Islet of Langerhans (tissue), 1 donor: ENCODE results near the gene KRCC1.
"Not testable (repeated sequence)": the region's sequence is repeated elsewhere in the genome, so short reads cannot be mapped to it uniquely, and the experiment has no call there.

Experiments
- FAIRE-seq: peaks from one replicate; lab custom pipeline; 2011; peaks lifted over from hg19 to GRCh38; lab: Jason Lieb, UNC

Gene KRCC1

DNA sequence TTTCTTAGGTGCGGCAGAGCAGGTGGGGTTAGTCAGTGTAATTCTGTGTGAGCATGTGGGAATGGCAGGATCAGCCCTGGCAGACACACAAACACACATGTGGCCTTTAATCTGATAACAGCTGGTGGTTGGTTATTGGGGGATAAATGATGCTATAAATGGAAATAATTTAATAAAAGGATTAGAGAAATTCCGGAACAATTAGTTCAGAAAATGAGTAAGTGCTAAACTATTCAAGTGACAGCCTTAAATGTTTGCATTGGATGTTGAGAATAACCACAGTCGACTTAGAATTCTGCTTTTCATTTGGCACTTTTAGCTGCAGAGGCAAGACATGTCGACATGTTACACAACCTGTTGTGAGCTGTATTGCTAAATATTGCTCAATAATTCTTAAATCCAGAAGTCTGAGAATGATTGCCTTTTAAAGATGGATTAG, 19.3 kb upstream of the KRCC1 start:
- no peak for FAIRE-seq

DNA sequence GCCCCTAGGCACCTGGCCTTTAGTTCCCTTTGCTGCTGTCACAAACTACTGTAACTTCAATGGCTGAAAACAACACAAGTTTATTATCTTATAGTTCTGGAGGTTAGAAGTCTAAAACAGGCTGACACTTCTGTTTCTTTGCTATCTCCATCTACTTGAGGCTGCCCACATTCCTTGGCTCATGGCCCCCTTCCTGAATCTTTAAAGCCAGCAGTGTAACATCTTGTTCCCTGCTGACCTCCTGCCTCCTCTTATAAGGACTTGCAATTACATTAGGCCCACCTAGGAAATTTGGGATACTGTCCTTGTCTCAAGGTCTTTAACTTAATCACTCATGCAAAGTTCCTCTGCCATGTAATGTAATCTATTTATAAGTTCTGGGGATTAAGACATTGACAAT, 18.6 kb upstream of the KRCC1 start:
- FAIRE-seq, result no peak

DNA sequence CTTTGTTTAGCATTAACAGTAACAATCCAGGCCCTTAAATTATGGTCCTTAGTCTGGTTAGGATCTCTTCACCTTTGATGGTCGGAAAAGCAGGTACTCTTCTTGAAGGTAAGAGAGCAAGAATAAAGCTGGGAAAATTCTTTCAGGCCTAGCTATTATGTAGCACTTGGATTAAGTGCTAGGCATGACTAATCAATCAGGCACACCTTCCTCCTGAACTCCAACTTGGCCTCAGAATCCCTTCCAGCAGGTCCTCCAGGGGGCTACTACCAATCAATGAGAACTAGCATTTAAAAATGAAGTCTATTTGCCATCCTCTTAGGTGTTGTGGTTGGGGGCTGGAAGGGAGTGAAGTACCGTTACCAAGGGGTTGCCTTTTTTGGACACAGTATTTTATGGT, 15.8 kb upstream of the KRCC1 start:
- no peak for FAIRE-seq

DNA sequence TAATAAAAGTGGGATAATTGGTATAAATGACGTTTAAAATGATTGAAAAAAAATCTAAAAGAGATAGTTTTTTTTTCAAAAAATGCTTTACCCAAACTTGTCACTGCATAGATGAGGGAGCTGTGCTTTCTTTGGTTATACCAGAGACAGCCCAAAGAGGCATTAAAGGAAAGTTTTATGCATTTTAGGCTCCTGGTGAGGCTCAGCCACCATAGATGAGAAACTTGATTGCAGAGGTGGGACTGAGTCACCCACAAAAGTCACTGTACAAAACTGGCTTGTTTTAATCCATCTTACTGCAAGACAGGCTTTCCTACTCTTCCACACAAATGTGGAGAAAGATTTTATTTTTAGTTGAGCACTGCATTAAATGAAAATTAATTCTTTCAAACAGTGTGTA, 14.5 kb upstream of the KRCC1 start:
- no peak for FAIRE-seq

DNA sequence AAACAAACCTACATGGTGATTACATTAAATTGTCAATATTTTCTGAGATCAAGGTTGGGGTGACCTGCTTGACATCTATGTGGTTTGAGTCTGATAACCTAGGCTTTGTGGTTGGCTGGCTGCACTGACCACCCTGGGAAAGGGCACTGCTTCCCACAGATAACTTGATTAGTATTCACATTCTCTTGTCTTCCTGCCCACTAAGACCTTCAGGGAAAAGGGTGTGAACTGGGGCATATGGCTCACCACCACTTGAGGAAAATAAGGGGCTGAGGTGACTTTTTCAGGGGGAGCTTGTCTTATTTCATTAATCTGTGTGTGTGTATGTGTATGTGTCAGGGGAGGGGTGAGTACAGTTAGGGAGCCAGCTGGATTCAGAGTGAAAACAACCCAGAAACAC, 13.5 kb upstream of the KRCC1 start:
- FAIRE-seq, result no peak

DNA sequence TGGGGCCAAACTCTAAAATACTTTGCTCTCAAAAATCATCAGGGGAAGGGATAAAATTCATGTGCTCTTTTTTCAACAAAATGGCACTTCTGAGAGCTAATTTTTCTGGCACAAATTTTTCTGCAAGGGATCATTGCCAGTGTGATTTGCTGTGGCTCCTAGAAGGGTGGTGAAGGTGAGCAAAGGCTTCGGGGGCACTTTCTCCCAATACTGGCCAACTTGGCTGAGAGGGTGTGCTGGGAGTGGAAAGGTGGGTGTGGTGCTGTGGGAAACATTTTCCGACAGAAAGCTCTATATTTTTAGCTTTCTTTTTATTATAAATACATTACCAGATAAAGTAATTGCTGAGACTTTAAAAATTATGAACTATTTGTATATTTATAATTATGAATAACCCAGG, 12.5 kb upstream of the KRCC1 start:
- FAIRE-seq, result no peak

DNA sequence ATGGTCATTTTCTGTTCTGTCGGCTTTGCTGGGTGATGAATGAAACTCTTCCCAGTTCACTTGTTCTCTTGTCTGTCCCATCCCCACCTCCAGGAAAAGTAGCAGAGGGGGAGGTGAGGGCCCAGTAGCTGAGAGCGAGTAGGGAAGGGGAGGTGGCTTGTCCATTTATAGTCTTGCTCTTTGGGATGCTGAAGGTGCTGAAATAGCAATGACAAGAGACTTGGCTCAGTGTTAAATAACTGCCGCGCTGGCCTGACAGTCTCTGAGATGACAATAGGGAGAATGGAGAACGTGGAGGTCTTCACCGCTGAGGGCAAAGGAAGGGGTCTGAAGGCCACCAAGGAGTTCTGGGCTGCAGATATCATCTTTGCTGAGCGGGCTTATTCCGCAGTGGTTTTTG, 12.0 kb upstream of the KRCC1 start, which contains the start of gene SMYD1:
TSS of gene SMYD1 (plus strand) at position 228 of the 400 bp plus-strand sequence. CDS start at position 268, 40 bp downstream.
- FAIRE-seq, result no peak

DNA sequence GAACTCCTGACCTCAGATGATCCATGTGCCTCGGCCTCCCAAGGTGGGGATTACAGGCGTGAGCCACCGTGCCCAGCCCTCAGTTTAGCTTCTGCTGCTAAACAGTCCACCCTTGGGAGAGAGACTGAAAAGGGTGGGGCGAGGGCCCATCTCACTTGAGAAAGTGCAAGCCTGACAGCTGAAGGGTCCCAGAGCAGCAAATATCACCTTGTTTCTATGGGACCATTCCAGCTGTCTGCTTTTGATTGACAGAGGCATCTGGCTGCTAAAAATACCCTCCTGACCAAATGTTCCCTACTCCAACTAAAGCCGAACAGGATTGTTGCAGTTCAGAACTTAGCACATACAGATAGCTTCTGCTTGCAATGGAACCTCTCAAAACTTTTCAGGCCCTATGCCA, 11.6 kb upstream of the KRCC1 start:
- no peak for FAIRE-seq

DNA sequence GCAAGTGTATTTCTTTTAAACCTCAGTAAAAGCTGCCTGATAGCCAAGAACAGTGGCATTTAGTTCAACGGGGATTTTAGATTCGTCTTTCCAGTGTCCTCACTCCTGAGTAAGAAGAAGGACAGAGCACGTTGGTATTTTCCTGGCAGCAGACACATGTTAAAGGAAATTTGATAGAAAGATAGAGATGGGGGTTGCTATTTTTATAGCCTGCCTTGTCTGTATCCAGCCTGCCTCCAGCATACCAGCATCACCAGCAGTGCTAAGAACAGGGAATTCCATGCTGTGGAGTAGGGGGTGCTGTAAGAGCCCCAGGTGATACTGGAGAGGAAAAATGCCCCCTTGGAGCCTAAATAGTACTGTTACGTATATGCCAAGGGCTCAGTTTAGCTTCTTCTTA, 11.0 kb upstream of the KRCC1 start:
- no peak for FAIRE-seq

DNA sequence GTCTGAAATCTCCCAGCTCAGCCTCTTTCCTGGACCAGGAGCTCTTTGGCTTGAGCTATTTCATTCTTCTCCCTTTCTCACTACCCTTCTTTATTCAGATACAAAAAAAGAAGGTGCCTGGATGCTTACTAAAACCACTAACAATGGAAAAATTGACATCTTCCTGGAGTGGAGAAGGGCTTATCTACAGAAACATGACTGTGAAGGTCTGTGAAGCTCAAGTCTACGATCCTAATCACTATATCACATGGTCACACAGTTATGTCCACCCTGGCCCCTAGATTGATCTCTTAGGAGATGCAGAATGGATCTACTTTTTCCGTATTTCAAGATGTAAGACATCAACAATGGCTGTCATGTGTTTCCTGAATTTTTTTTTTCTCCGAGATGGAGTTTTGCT, 5.7 kb upstream of the KRCC1 start:
- no peak for FAIRE-seq

DNA sequence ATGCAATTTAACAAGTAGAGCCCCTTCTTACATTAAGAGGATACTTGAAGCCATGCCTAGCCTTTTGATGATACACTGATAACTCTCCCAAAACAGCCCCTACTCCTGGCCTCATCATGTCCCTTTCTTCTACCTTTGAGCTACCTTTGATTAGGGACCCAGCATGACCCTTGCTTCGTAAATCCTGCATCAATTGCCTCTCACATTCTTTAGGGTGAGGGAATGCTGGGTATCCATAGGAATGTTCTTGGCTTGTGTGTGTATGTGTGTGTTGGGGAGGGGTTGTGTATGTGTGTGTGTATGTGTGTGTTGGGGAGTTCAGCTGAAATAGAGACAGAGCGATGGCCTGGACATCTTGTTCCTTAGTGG, 5.3 kb upstream of the KRCC1 start:
- FAIRE-seq, result no peak

DNA sequence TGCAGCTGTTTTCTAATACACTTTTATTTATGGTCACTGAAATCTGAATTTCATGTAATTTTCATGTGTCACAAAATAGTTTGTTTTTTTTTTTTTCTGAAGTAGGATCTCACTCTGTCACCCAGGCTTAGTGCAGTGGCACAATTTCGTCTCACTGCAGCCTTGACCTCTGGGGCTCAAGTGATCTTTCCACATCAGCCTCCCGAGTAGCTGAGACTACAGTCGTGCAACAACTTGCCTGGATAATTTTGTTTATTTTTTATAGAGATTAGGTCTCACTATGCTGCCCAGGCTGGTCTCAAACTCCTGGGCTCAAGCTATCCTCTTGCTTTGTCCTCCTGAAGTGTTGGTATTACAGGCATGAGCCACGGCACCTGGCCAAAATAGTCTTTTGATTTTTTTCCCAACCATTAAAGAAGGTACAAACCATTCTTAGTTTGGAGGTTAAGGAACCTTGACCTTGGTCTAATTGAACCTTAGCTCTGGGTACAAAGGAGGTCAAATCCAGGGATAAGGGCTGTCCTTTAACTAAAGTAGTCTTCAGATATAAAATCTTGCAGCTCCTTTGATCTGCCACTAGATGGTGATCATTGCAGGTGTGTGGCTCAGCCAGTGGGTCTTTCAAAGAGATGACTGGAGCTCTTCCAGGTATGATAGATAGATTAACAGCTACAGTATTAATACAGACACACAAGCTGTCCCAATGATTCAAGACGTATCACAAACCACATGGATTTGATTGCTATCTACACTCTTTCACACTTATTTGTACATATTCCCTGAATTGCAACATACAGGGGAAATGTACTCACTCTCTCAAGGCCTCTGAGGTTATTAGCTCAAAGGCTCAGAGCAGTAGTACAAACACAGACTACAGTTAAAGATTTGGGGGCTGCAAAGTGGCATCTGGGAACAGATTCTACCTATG, 4.7 kb upstream of the KRCC1 start:
- FAIRE-seq, result peak; percentile 68

DNA sequence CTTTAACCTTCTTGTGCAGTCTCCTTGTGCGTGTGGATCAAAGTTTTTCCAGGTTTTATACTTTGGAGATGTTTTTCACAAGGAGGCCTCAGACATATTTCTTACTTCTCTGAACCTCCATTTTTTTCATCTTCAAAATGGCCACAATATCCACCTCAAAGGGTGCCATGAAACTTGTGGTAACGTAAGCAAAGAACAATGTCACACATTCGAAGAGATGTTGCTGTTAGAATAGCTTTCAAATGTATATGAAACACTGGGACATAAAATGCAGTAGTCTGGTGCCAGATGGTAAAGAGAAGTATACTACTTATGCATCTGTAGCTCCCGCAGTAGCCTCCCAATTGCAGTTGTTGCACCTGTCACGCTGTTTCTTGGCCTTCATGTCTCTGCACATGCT, 2.6 kb upstream of the KRCC1 start:
- no peak for FAIRE-seq

DNA sequence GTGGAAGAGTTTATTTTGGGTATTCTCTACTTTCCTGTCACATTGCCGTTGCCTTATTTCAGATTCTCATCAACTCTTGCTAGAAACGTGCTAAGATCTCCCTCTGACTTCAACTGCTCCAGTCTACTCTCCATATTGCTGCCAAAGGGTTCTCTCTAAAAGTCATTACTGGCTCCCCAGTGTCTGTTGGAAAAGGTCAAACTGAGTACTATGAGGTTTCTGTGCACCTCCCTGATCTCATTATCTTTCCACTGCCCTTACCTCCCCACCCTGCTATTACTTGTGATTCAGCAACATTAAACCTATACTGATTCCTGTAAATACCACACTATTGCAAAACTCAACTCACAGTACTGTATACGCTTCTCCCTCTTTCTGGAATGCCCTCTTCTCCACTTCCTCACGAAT, 1.9 kb upstream of the KRCC1 start:
- FAIRE-seq, result no peak

DNA sequence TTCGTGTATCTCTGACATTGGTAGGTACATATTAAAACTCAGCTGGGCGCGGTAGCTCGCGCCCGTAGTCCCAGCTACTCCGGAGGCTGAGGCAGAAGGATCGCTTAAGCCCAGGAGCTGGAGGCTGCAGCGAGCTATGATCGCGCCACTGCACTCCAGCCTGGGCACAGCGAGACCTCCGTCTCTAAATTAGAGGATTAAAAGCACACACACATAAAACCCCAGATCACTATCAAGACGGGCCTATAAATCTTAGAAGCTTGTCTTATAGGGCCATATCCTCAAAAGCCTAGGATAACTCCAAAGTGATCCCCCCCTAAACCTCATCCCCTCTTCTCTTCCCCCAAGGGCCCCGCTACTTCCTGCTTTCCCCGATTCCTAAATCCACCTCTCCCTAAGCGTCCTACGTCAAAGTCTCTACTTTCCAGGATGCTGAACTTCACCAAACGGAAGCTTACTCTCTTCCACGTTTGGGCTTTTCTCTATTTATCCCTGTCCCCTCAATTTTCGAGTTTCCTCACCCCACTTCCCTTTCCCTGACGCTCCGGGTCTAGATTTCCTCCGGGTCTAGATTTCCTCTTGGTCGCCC, 707 bp downstream of the KRCC1 start:
- no peak for FAIRE-seq

DNA sequence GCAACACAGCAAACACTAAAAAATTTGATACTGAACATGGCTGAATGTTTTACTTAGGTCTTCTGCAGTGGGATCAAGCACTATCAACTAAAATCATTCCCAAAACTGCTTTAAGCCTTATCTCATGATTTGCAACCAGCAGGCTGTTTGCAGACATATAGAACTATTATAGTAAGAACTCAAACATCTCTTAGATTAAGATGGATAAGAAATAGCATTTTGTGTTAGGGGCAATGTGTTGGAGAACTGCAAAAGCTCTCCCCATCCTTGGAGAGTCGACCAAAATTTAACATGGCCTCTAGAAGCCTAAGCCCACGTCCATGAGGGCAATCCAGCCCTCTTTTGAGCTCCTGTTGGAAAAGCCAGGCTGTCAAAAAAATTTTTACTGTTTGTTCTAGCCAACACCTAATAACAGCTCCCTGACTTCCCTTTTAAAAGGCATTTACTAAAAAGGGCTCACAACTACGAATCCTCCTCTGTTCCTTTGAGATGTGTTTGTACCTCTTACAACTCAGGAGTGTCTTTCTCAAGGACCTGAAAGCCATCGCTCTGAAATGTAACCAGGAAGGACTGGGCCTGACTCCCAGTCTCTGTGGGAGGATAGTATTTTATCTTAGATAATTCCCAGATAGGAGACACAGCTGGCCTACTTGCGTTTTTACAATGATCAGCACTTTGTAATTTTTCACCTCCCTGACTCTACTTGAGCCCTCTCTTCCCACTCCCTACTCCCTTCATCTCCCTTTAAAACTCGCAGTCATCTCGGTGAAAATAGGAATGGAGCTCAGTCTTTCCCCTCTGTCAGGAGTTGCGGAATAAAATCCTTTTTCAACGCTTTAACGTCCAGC, 1.4 kb downstream of the KRCC1 start:
- FAIRE-seq, result no peak

DNA sequence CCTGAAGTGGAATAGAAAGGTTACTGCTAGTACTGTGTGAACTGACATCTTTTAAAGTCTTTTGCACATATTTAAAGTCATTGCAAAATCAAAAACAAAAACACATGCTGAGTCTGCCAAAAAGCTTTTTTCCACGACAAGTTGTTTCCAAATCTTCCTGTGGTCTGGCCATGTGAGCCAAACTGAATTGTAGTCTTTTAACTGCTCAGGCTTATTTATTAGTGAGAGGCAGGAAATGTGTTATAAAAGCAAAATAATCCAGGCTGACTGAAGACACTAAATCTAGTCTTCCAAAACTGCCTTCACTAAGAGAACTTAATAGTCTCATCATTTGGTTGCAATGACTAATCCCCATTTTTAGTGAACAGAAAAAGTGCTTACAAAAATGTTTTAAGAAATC, 2.3 kb downstream of the KRCC1 start:
- no peak for FAIRE-seq

DNA sequence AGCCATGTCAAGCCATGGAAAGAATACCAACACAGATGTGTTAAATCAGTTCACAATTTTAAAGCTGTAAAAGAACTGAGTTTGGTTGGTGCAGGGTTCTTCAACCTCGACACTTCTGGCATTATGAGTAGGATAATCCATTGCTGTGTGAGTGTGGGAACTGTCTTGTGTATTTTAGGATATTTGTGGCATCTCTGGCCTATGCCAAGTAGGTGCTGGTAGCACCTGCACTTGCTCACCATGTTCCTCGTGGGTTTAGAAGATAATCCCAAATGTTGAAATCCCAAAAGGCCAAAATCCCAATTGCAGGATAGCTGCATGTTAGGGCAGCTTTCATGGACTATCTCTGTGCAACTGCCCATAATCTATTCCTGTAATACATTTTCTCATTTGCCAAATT, 3.8 kb downstream of the KRCC1 start:
- no peak for FAIRE-seq

DNA sequence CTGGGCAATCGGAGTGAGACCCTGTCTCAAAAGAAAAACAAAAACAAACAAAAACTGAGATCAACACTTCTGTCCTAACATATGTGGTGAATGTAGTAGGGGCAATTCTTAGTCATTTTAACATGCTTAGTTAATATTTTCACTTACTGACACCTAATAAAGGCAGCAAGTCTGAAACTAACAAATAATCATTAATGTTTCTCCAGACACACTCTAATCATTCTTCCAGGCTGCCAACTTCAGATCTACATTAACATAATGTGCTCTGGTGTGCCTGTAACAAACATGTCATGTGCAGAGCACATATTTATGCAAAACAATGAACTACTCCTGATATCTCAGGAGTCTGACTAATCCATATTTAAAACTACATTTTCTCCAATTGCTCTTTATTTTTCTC, 6.0 kb downstream of the KRCC1 start:
- FAIRE-seq, result no peak

DNA sequence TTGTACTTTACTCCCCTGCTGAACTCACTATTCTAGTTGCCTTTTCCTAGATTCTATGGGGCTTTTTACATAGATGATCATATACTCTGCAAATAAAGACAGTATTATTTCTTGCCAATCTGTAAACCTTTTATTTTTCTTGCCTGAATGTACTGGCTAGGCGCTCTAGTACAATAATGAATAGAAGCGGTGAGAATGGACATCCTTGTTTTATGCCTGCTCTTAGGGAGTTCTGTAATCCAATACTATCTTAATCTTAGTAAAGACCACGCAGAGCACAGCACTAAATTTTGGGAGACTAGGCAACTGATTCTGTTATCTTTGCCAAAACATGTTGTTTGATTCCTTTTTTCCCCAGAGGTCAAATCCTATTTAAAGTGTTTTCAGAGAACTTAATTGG, 7.0 kb downstream of the KRCC1 start:
- FAIRE-seq, result no peak

DNA sequence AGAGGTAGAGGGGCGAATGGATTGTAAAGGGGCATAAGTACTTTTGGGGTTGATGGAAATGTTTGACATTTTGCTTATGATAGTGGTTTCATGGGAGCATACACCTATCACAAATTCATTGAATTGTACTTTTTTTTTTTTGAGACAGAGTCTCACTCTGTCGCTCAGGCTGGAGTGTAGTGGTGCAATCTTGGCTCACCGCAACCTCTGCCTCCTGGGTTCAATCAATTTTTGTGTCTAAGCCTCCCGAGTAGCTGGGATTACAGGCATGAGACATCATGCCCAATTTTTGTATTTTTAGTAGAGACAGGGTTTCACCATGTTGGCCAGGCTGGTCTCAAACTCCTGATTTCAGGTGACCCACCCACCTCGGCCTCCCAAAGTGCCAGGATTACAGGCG, 10.0 kb downstream of the KRCC1 start:
- not testable (repeated sequence) for FAIRE-seq

DNA sequence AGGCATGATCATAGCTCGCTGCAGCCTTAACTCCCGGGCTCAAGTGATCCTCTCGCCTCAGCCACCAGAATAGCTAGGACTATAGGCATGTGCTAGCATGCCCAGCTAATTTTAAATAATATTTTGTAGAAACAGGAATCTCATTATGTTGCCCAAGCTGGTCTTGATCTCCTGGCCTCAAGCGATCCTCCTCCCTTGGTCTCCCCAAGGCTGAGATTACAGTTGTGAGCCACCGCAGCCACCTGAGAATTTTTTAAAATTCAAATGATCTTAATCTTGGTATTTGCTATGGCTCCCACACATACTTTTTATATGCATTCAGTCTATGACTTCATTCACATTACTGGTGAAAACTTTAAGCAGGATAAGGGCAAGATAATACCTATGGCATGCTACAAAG, 13.1 kb downstream of the KRCC1 start:
- FAIRE-seq, result no peak
